H1 (cell line): ENCODE measurements around the gene CPTP. TPM values are rescaled to one million over a fixed set of nuclear protein-coding genes. Genes with fewer than 3 reads are reported as not detected.

Experiments
- CTCF ChIA-PET: fragments of 300-600 bp; sonication (Branson Sonifier 250); formaldehyde crosslinking; loops from one replicate; lab custom pipeline; 2021; ENCODE audit not compliant: partially characterized antibody; lab: Charles Lee
- POLR2A ChIA-PET: fragments of 300-600 bp; sonication (Branson Sonifier 250); formaldehyde crosslinking; loops from one replicate; lab custom pipeline; 2021; ENCODE audit warnings: inconsistent platforms; ENCODE audit not compliant: partially characterized antibody; lab: Charles Lee
- DNase-seq, 2 experiments: peaks; one replicate each; pipeline versions ENCODE4 v3.0.0 to v3.0.0-alpha.2; 2010 to 2022; ENCODE audit warnings: low spot score in 2 of 2, low read depth in 1 of 2, mixed read lengths in 1 of 2
- FAIRE-seq: peaks from 2 replicates; lab custom pipeline; 2011; peaks lifted over from hg19 to GRCh38; lab: Jason Lieb, UNC
- H2AFZ ChIP-seq: 2 replicates; pipeline ENCODE4 v1.8.1; 2012; ENCODE audit warnings: low read length, inconsistent platforms
- H2AK5ac ChIP-seq: 2 replicates; pipeline ENCODE4 v1.6.1; 2013; ENCODE audit warnings: low read depth, low read length
- H2BK120ac ChIP-seq: replicated peaks from 2 replicates; pipeline ENCODE3; 2013; ENCODE audit warnings: low read depth, low read length, inconsistent platforms
- H2BK12ac ChIP-seq: 2 replicates; pipeline ENCODE4 v1.6.1; 2013; ENCODE audit warnings: low read depth, low read length
- H2BK15ac ChIP-seq: 2 replicates; pipeline ENCODE4 v1.6.1; 2013; ENCODE audit warnings: low read length
- H2BK20ac ChIP-seq: 2 replicates; pipeline ENCODE4 v1.6.1; 2013; ENCODE audit warnings: low read length
- H2BK5ac ChIP-seq: 2 replicates; pipeline ENCODE4 v1.6.1; 2013; ENCODE audit warnings: low read depth, low read length
- H3K14ac ChIP-seq: 2 replicates; pipeline ENCODE4 v1.6.1; 2013; ENCODE audit warnings: inconsistent platforms; ENCODE audit not compliant: insufficient read length
- H3K18ac ChIP-seq: 2 replicates; pipeline ENCODE4 v1.6.1; 2013; ENCODE audit warnings: low read length; ENCODE audit errors: extremely low read depth
- H3K23ac ChIP-seq: 2 replicates; pipeline ENCODE4 v1.6.1; 2013; ENCODE audit warnings: inconsistent platforms; ENCODE audit not compliant: insufficient read length
- H3K23me2 ChIP-seq: 2 replicates; pipeline ENCODE4 v1.6.1; 2013; ENCODE audit warnings: low read depth, low read length
- H3K27ac ChIP-seq: 2 replicates; pipeline ENCODE4 v1.6.1; 2011; ENCODE audit warnings: low read depth, low read length, inconsistent platforms
- H3K27me3 ChIP-seq, 4 experiments: replicated peaks in 1 of 4; 1 replicate in 1 of 4; 2 replicates in 3 of 4; pipeline versions ENCODE4 v1.6.1 to v1.8.1; 2011 to 2013; ENCODE audit warnings: low read length in 3 of 4, mild to moderate bottlenecking in 3 of 4, inconsistent platforms in 2 of 4, mixed read lengths in 2 of 4, moderate library complexity in 1 of 4; ENCODE audit not compliant: control insufficient read depth in 3 of 4, insufficient read depth in 3 of 4; ENCODE audit errors: extremely low read depth in 1 of 4
- H3K36me3 ChIP-seq, 4 experiments: 2 replicates each; pipeline versions ENCODE4 v1.6.1 to v1.8.1; 2011 to 2013; ENCODE audit warnings: mild to moderate bottlenecking in 4 of 4, low read length in 3 of 4, moderate library complexity in 2 of 4, control low read depth in 1 of 4, inconsistent platforms in 1 of 4; ENCODE audit not compliant: insufficient read depth in 4 of 4, control insufficient read depth in 2 of 4
- H3K4ac ChIP-seq: replicated peaks from 2 replicates; pipeline ENCODE3; 2013; ENCODE audit warnings: low read length, low read depth, mixed read lengths, inconsistent platforms; ENCODE audit not compliant: insufficient read length
- H3K4me1 ChIP-seq, 4 experiments: replicated peaks in 1 of 4; 1 replicate in 1 of 4; 2 replicates in 3 of 4; pipeline versions ENCODE4 v1.6.1 to v1.8.1; 2011 to 2013; ENCODE audit warnings: low read length in 3 of 4, inconsistent platforms in 2 of 4, mixed read lengths in 1 of 4; ENCODE audit not compliant: insufficient read depth in 4 of 4, control insufficient read depth in 3 of 4
- H3K4me2 ChIP-seq, 2 experiments: 2 replicates each; pipeline versions ENCODE4 v1.6.1 to v1.8.1; 2011 to 2013; ENCODE audit warnings: low read depth in 2 of 2, low read length in 2 of 2, control low read depth in 1 of 2, inconsistent platforms in 1 of 2, mild to moderate bottlenecking in 1 of 2; ENCODE audit not compliant: insufficient read depth in 1 of 2
- H3K4me3 ChIP-seq, 4 experiments: fragments of 200-600, 300-600 bp in 1 of 4; sonication (generic), shearing (Covaris generic), sonication (Bioruptor Twin) in 1 of 4; 2 replicates each; pipeline versions ENCODE4 v1.5.1 to v1.8.1; 2011 to 2016; ENCODE audit warnings: low read length in 4 of 4, low read depth in 3 of 4, control low read depth in 2 of 4, inconsistent platforms in 2 of 4, mild to moderate bottlenecking in 2 of 4, mixed read lengths in 1 of 4, moderate library complexity in 1 of 4; ENCODE audit not compliant: insufficient read depth in 2 of 4; ENCODE audit errors: extremely low read depth in 1 of 4
- H3K56ac ChIP-seq: replicated peaks from 2 replicates; pipeline ENCODE3; 2013; ENCODE audit warnings: low read depth, mild to moderate bottlenecking, mixed read lengths, low read length, inconsistent platforms; ENCODE audit not compliant: insufficient read length
- H3K79me1 ChIP-seq: 2 replicates; pipeline ENCODE4 v1.6.1; 2013; ENCODE audit warnings: low read depth, low read length, control low read depth
- H3K79me2 ChIP-seq, 2 experiments: 2 replicates each; pipeline versions ENCODE4 v1.6.1 to v1.8.1; 2012 to 2013; ENCODE audit warnings: low read length in 2 of 2, mild to moderate bottlenecking in 2 of 2, inconsistent platforms in 1 of 2; ENCODE audit not compliant: insufficient read depth in 2 of 2, control insufficient read depth in 1 of 2
- H3K9ac ChIP-seq, 4 experiments: replicated peaks in 1 of 4; 1 replicate in 1 of 4; 2 replicates in 3 of 4; pipeline versions ENCODE4 v1.6.1 to v1.8.1; 2011 to 2013; ENCODE audit warnings: low read depth in 3 of 4, low read length in 3 of 4, control low read depth in 2 of 4, mild to moderate bottlenecking in 2 of 4, moderate library complexity in 2 of 4, inconsistent platforms in 1 of 4; ENCODE audit errors: extremely low read depth in 1 of 4
- H3K9me3 ChIP-seq, 2 experiments: 2 replicates each; pipeline versions ENCODE4 v1.6.1 to v1.8.1; 2012 to 2013; ENCODE audit warnings: mild to moderate bottlenecking in 2 of 2, moderate library complexity in 2 of 2, control low read depth in 1 of 2, inconsistent platforms in 1 of 2, low read depth in 1 of 2, low read length in 1 of 2, mixed read lengths in 1 of 2; ENCODE audit not compliant: insufficient read depth in 2 of 2
- H4K20me1 ChIP-seq, 2 experiments: replicated peaks in 1 of 2; 2 replicates each; pipeline versions ENCODE3 to v1.8.1; 2011 to 2013; ENCODE audit warnings: inconsistent platforms in 2 of 2, low read length in 2 of 2, mild to moderate bottlenecking in 1 of 2; ENCODE audit not compliant: insufficient read depth in 2 of 2, control insufficient read depth in 1 of 2
- H4K5ac ChIP-seq: 2 replicates; pipeline ENCODE4 v1.6.1; 2013; ENCODE audit warnings: low read length, low read depth, mixed read lengths, inconsistent platforms; ENCODE audit not compliant: insufficient read length
- H4K8ac ChIP-seq: 2 replicates; pipeline ENCODE4 v1.8.0; 2013; ENCODE audit warnings: mild to moderate bottlenecking, moderate library complexity, low read length, inconsistent platforms; ENCODE audit not compliant: insufficient read depth; ENCODE audit errors: extremely low read depth
- H4K91ac ChIP-seq: replicated peaks from 2 replicates; pipeline ENCODE3; 2013; ENCODE audit warnings: low read length, mixed read lengths, inconsistent platforms; ENCODE audit not compliant: insufficient read length
- CBX5 ChIP-seq: fragments of 300-800, 300-1000 bp; sonication (generic); IDR thresholded peaks from 2 replicates; pipeline ENCODE4 v1.7.1; 2016; ENCODE audit warnings: antibody characterized with exemption, low read length, low read depth
- CHD1 ChIP-seq: IDR thresholded peaks from 2 replicates; pipeline ENCODE4 v1.6.1; 2012; ENCODE audit warnings: low read depth, low read length, improper control_type of control experiment
- CHD2 ChIP-seq: IDR thresholded peaks from 2 replicates; pipeline ENCODE4 v1.6.1; 2012; ENCODE audit warnings: low read length, improper control_type of control experiment
- CREB1 ChIP-seq: IDR thresholded peaks from 2 replicates; pipeline ENCODE4 v1.6.1; 2012; ENCODE audit warnings: inconsistent platforms
- HDAC2 ChIP-seq, 2 experiments: fragments of 300-600 bp in 1 of 2; sonication (generic) in 1 of 2; IDR thresholded peaks; 2 replicates each; pipeline ENCODE4 v1.6.1; 2011 to 2012; ENCODE audit warnings: low read depth in 2 of 2, low read length in 2 of 2, mild to moderate bottlenecking in 2 of 2, moderate library complexity in 2 of 2, borderline replicate concordance in 1 of 2, inconsistent platforms in 1 of 2
- PHF8 ChIP-seq: fragments of 200-600 bp; sonication (generic); conservative IDR thresholded peaks from 2 replicates; pipeline ENCODE4 v1.7.1; 2012; ENCODE audit warnings: low read depth, mild to moderate bottlenecking, inconsistent platforms, low read length, moderate library complexity
- POU5F1 ChIP-seq: IDR thresholded peaks from 2 replicates; pipeline ENCODE4 v1.6.1; 2011; ENCODE audit warnings: low read depth, mild to moderate bottlenecking, low read length, moderate library complexity
- WGBS, 2 experiments: shearing (Covaris generic) in 1 of 2; methylation state at CpG; one replicate each; pipeline versions ENCODE4 v1.1.6 to v1.1.7; 2013 to 2015; ENCODE audit warnings: low lambda C conversion rate in 2 of 2, mixed read lengths in 2 of 2, inconsistent platforms in 1 of 2, low coverage in 1 of 2, missing lambda C conversion rate in 1 of 2; ENCODE audit not compliant: insufficient replicate concordance in 2 of 2, insufficient coverage in 1 of 2, insufficient read length in 1 of 2; ENCODE audit errors: extremely low coverage in 1 of 2, missing lambda C conversion rate in 1 of 2; 5-methylcytosine and 5-hydroxymethylcytosine counted together
- polyA plus RNA-seq, 7 experiments: library from polyadenylated mRNA; depleted of rRNA in 3 of 7; stranded (reverse) in 5 of 7; unstranded in 2 of 7; fragments of >200 nt in 5 of 7; fragments of 200-250 nt in 2 of 7; gene quantifications; 1 replicate in 5 of 7; 2 replicates in 1 of 7; 4 replicates in 1 of 7; pipeline versions ENCODE4 v1.2.1 to v1.2.3, GENCODE V29; 2011 to 2013; ENCODE audit warnings: missing spikeins in 2 of 7, mixed read lengths in 2 of 7
- total RNA-seq: library from RNA; stranded (reverse); fragmentation: NEBNext Ultra II Directional; extraction: Animal tissue kit (Norgen Biotek cat#: 25700); gene quantifications from 2 replicates; pipeline ENCODE4 v1.2.1, GENCODE V29; 2021
- TF ChIP-seq, protein P1 (sequence below): IDR thresholded peaks from 2 replicates; pipeline ENCODE4 v1.6.1; 2012; ENCODE audit warnings: low read length, inconsistent platforms

CPTP gene
- total and polyA plus RNA-seq, 2 of the 8 experiments (the other 6 are each of a cell fraction or from before 2014, with no cell fraction given) = 8.1 to 10.6 TPM

DNA sequence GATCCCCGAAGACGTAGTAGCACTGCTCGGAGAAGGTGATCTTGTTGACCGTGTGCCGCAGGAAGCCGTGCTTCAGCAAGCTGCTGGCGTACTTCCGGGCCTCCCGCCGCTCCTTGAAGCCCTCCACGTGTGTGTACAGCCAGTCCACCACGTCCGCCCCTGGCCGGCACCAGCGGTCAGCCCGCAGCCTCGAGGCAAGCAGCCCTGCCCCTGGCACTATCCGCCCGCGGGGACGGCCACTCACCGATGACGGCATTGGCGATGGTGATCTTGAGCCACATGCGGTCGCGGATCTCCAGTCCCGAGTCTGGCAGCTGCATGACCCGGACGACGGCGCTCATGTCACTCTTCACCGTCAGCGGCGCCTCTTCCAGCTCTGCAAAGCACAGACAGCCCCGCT lies 13.7 kb downstream of the CPTP start:
- Histone ChIP-seq H3K4me3 (no peak overlapping the region), H3K79me2 (no peaks in the 10 kb centered on the region; a peak in 1 of 4 replicates), H4K5ac (no peak overlapping the region), H2BK5ac (no peak overlapping the region), H3K56ac (no peak overlapping the region), H3K4ac (no peak overlapping the region), H3K79me1 (peaks cover 12% of the 10 kb centered on the region), H3K9me3 (peaks cover 0 to 5% of the 10 kb centered on the region in 2 experiments; a peak in 1 of 4 replicates), H2AK5ac (no peak overlapping the region), H3K18ac (no peak overlapping the region), H3K4me1 (no peaks in the 10 kb centered on the region; a peak in 1 of 7 replicates), H4K8ac (no peak overlapping the region; the same call in 1 of the 2 replicates), H3K23me2 (no peaks in the 10 kb centered on the region; the same call in 1 of the 2 replicates), H3K27ac (no peak overlapping the region), H3K36me3 (peaks cover 2 to 44% (median 15%) of the 10 kb centered on the region in 4 experiments; a peak in 7 of 8 replicates), H3K14ac (no peak overlapping the region), H2BK12ac (no peak overlapping the region), H3K4me2 (no peak overlapping the region), H4K20me1 (peaks cover 14 to 31% of the 10 kb centered on the region in 2 experiments), H2BK15ac (no peak overlapping the region)
- FAIRE-seq (no peak), DNase-seq (no peak)
- CTCF ChIA-PET = interaction anchor here (0.7 to 3.2 kb wide), 6 partner anchors 8 to 64 kb away, joined by 3 to 13 read pairs (median 4); no protein-coding TSS in a partner anchor
- TF ChIP-seq PHF8 (no peak), CHD1 (no peak), CHD2 (no peak), HDAC2 (IDR thresholded peaks at IDR 0.05; ENCODE audit: borderline replicate concordance in 1 of 2, low read depth in 2 of 2, low read length in 2 of 2) (no peak), POU5F1 (no peak), CBX5 (no peak), CREB1 (no peak)
- TF ChIP-seq, protein P1, sequence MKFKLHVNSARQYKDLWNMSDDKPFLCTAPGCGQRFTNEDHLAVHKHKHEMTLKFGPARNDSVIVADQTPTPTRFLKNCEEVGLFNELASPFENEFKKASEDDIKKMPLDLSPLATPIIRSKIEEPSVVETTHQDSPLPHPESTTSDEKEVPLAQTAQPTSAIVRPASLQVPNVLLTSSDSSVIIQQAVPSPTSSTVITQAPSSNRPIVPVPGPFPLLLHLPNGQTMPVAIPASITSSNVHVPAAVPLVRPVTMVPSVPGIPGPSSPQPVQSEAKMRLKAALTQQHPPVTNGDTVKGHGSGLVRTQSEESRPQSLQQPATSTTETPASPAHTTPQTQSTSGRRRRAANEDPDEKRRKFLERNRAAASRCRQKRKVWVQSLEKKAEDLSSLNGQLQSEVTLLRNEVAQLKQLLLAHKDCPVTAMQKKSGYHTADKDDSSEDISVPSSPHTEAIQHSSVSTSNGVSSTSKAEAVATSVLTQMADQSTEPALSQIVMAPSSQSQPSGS = no peak
- TF ChIP-seq, all 59 proteins: peak for 0
- Histone ChIP-seq H3K27me3 (no peaks in the 10 kb centered on the region; a peak in 1 of 7 replicates), H3K23ac (no peak overlapping the region), H4K91ac (no peak overlapping the region), H2BK20ac (no peak overlapping the region), H3K9ac (no peak overlapping the region), H2AFZ (no peak overlapping the region), H2BK120ac (no peak overlapping the region)
- POLR2A ChIA-PET = interaction anchor here (0.6 to 9.0 kb wide), 5 partner anchors 12 to 392 kb away, joined by 3 to 134 read pairs (median 3); no protein-coding TSS in a partner anchor
- WGBS, 2 experiments = 97% methylated on average over 18 of the region's 36 CpGs; no CpG with 5 or more reads in 1 of the 2 experiments
